ENCODE data around the gene CFAP74.
"Not testable (repeated sequence)": the region's sequence is repeated elsewhere in the genome, so short reads cannot be mapped to it uniquely, and the experiment has no call there.

Gene CFAP74

GRCh38 chr1:1984560-1985070 lies 19.0 kb downstream of the CFAP74 start:
- DNase-seq (ENCODE audit: low read depth), result no peak

- no peak for DNase-seq (ENCODE audit: low read depth)
These were observed 21.0 kb downstream of the CFAP74 start for GRCh38 chr1:1982379-1983232.

- not testable (repeated sequence) for DNase-seq (ENCODE audit: low read depth)
These were observed 21.8 kb downstream of the CFAP74 start for GRCh38 chr1:1981631-1982327.

GRCh38 chr1:1981142-1981500 lies 22.5 kb downstream of the CFAP74 start:
- DNase-seq (ENCODE audit: low read depth), result no peak

- no peak for DNase-seq (ENCODE audit: low read depth)
These were observed 23.0 kb downstream of the CFAP74 start for GRCh38 chr1:1980467-1981141.

- DNase-seq (ENCODE audit: low read depth), result no peak
These were observed 24.0 kb downstream of the CFAP74 start for GRCh38 chr1:1979482-1980165.

GRCh38 chr1:1978690-1979481 lies 24.7 kb downstream of the CFAP74 start:
- DNase-seq (ENCODE audit: low read depth), result not testable (repeated sequence)

- DNase-seq (ENCODE audit: low read depth), result no peak
These were observed 25.5 kb downstream of the CFAP74 start for GRCh38 chr1:1978108-1978507.

GRCh38 chr1:1976031-1976430 lies 27.6 kb downstream of the CFAP74 start:
- DNase-seq (ENCODE audit: low read depth), result no peak

- no peak for DNase-seq (ENCODE audit: low read depth)
These were observed 28.1 kb downstream of the CFAP74 start for GRCh38 chr1:1975535-1975934.

- no peak for DNase-seq (ENCODE audit: low read depth)
These were observed 28.8 kb downstream of the CFAP74 start for GRCh38 chr1:1974834-1975233.

GRCh38 chr1:1973716-1974642 lies 29.6 kb downstream of the CFAP74 start:
- no peak for DNase-seq (ENCODE audit: low read depth)

- no peak for DNase-seq (ENCODE audit: low read depth)
These were observed 30.4 kb downstream of the CFAP74 start for GRCh38 chr1:1972976-1973715.

GRCh38 chr1:1971688-1972087 lies 31.9 kb downstream of the CFAP74 start:
- no peak for DNase-seq (ENCODE audit: low read depth)

GRCh38 chr1:1971017-1971416 lies 32.6 kb downstream of the CFAP74 start:
- DNase-seq (ENCODE audit: low read depth), result no peak

- DNase-seq (ENCODE audit: low read depth), result no peak
These were observed 33.5 kb downstream of the CFAP74 start for GRCh38 chr1:1969953-1970716.

- no peak for DNase-seq (ENCODE audit: low read depth)
These were observed 34.1 kb downstream of the CFAP74 start for GRCh38 chr1:1969505-1969900.

- DNase-seq (ENCODE audit: low read depth), result no peak
These were observed 34.6 kb downstream of the CFAP74 start for GRCh38 chr1:1968767-1969504.

All from stimulated activated CD8-positive, alpha-beta memory T cell treated with anti-CD3 and anti-CD28 coated beads, Interleukin-12 subunit alpha, Interleukin-12 subunit beta, amount 100 ng/mL, for 4 hours (primary cell).